ENCODE data around the gene SLC2A11.
A peak's percentile ranks its signal among the peaks of the same experiment; 100 is the strongest.
"Not testable (repeated sequence)": the region's sequence is repeated elsewhere in the genome, so short reads cannot be mapped to it uniquely, and the experiment has no call there.

SLC2A11 gene

GRCh38 chr22:23913661-23914353 lies 56.1 kb downstream of the SLC2A11 start:
- peak; percentile 99 for DNase-seq (ENCODE audit: extremely low spot score)
- TF ChIP-seq, protein P1, sequence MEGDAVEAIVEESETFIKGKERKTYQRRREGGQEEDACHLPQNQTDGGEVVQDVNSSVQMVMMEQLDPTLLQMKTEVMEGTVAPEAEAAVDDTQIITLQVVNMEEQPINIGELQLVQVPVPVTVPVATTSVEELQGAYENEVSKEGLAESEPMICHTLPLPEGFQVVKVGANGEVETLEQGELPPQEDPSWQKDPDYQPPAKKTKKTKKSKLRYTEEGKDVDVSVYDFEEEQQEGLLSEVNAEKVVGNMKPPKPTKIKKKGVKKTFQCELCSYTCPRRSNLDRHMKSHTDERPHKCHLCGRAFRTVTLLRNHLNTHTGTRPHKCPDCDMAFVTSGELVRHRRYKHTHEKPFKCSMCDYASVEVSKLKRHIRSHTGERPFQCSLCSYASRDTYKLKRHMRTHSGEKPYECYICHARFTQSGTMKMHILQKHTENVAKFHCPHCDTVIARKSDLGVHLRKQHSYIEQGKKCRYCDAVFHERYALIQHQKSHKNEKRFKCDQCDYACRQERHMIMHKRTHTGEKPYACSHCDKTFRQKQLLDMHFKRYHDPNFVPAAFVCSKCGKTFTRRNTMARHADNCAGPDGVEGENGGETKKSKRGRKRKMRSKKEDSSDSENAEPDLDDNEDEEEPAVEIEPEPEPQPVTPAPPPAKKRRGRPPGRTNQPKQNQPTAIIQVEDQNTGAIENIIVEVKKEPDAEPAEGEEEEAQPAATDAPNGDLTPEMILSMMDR (IDR thresholded peaks at IDR 0.05; ENCODE audit: control extremely low read depth, extremely low read depth, low read depth, missing control alignments), result no peak
- ChIA-PET CTCF (interaction anchor here (1.0 to 4.5 kb wide), 4 partner anchors 12 to 64 kb away, joined by 4 to 19 read pairs (median 10); partner anchors contain the start of gene MIF), POLR2A (interaction anchor here (0.6 to 2.1 kb wide), 3 partner anchors 10 to 165 kb away, joined by 3 to 13 read pairs (median 3); partner anchors contain the start of gene MIF)

DNA sequence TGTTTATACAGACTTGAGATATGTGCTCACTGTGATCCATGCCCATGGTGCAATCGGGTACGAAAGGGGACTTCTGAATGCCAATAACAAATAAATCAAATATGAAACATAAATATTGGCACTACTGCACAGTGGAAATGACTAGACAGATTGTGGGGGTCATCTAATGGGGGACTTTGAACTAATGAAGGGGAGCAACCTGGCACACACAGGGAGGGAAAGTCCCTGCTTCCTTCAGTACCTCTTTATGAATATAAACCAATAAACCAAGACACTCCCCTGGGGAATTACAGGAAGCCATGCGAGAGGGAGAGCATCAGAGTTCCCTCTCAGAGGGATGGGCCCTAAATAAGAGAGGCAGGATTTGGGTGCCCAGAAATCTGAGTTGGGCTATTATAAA lies 57.6 kb downstream of the SLC2A11 start:
- DNase-seq (ENCODE audit: extremely low spot score), result no peak
- POLR2A ChIA-PET, result no interaction called here
- CTCF ChIA-PET, result interaction anchor here (2.5 kb wide), 1 partner anchor 21 kb away, joined by 6 read pairs; the partner anchor contains the start of gene MIF
- TF ChIP-seq, protein P1 (IDR thresholded peaks at IDR 0.05; ENCODE audit: control extremely low read depth, extremely low read depth, low read depth, missing control alignments), result no peak

DNA sequence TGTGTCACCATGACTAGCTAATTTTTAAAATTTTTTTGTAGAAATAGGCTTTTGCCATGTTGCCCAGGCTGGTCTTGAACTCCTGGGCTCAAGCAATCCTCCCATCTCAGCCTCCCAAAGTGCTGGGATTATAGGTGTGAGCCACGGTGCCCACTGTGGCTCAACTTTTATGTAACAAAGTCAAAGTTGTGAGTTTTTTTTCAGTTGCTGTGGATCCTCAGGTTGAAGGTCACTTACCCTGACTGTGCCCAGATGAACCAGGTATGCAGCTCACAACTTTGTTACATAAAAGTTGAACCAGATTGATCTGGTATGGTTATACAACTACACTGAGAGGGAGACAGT lies 62.6 kb downstream of the SLC2A11 start:
- POLR2A ChIA-PET; DNase-seq (ENCODE audit: extremely low spot score): not testable (repeated sequence)
- CTCF ChIA-PET, result interaction anchor here (1.0 to 2.7 kb wide), 3 partner anchors 10 to 71 kb away, joined by 3 to 12 read pairs (median 8); partner anchors contain the start of gene MIF

DNA sequence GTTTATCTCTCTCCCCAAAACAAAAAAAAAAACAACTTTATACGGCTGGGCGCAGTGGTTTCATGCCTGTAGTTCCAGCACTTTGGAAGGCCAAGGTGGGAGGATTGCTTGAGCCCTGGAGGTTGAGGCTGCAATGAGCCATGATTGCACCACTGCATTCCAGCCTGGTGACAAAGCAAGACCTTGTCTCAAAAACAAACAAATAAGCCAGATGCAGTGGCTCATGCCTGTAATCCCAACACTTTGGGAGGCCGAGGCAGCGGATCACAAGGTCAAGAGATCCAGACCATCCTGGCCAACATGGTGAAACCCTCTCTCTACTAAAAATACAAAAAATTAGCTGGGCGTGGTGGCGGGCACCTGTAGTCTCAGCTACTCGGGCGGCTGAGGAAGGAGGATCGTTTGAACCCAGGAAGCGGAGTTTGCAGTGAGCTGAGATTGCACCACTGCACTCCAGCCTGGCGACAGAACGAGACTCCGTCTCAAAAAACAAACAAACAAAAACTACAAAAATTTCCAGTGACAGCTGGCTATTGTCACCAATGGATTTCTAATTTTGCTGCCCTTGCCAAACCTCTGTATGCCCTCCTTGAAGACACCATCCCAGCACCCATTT lies 64.0 kb downstream of the SLC2A11 start:
- CTCF ChIA-PET; POLR2A ChIA-PET; DNase-seq (ENCODE audit: extremely low spot score): not testable (repeated sequence)

DNA sequence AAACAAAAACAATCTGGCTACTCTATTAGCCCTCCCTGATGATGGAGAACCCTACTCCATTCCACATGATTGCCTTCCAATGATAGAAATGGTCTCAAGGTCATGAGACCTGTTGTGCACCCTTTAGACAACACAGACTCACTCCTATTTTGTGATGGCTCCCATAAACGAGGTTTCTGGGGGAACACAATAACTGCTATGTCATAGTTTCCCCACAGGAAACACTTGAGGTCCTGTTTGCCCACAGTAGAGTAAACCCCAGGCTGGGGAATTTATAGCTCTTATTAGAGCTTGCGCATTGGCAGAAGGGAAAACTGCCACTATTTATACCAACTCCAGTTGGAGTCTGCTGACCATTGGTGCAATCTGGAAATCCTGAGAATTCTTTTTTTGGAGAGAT lies 65.2 kb downstream of the SLC2A11 start:
- TF ChIP-seq, protein P1 (IDR thresholded peaks at IDR 0.05; ENCODE audit: control extremely low read depth, extremely low read depth, low read depth, missing control alignments), result no peak
- DNase-seq (ENCODE audit: extremely low spot score), result no peak
- ChIA-PET CTCF (interaction anchor here (1.4 kb wide), 1 partner anchor 28 kb away, joined by 4 read pairs; the partner anchor contains the start of gene MIF), POLR2A (no interaction called here)

GRCh38 chr22:23925020-23925606 lies 67.4 kb downstream of the SLC2A11 start:
- TF ChIP-seq, protein P1 (IDR thresholded peaks at IDR 0.05; ENCODE audit: control extremely low read depth, extremely low read depth, low read depth, missing control alignments), result no peak
- DNase-seq (ENCODE audit: extremely low spot score), result no peak
- ChIA-PET POLR2A (interaction anchor here (0.7 kb wide), 1 partner anchor 266 kb away, joined by 3 read pairs; no protein-coding TSS in a partner anchor), CTCF (no interaction called here)

GRCh38 chr22:23926561-23926960 lies 68.9 kb downstream of the SLC2A11 start:
- ChIA-PET POLR2A (no interaction called here), CTCF (interaction anchor here (0.9 kb wide), 1 partner anchor 9 kb away, joined by 3 read pairs; no protein-coding TSS in a partner anchor)
- TF ChIP-seq, protein P1 (IDR thresholded peaks at IDR 0.05; ENCODE audit: control extremely low read depth, extremely low read depth, low read depth, missing control alignments), result no peak
- no peak for DNase-seq (ENCODE audit: extremely low spot score)

All from GM10248 (cell line).